Colonic mucosa (tissue), 4 donors: ENCODE results near the gene SERPINH1. TPM values are rescaled to one million over a fixed set of nuclear protein-coding genes. Genes with fewer than 3 reads are reported as not detected.
A peak's percentile ranks its signal among the peaks of the same experiment; 100 is the strongest.

ENCODE experiments used
- DNase-seq: peaks from one replicate; pipeline ENCODE4 v3.0.0-alpha.2; 2020
- H3K27ac ChIP-seq: fragments of 200-600 bp; one replicate; pipeline ENCODE4 v1.8.0; 2021
- H3K27me3 ChIP-seq: fragments of 200-600 bp; one replicate; pipeline ENCODE4 v1.8.0; 2021
- H3K36me3 ChIP-seq: fragments of 200-600 bp; one replicate; pipeline ENCODE4 v1.8.0; 2021
- H3K4me1 ChIP-seq: fragments of 200-600 bp; one replicate; pipeline ENCODE4 v1.8.0; 2021; ENCODE audit warnings: mild to moderate bottlenecking
- H3K4me3 ChIP-seq: fragments of 200-600 bp; one replicate; pipeline ENCODE4 v1.8.0; 2021
- H3K9ac ChIP-seq, 2 donors: one replicate each; pipeline ENCODE4 v1.7.0; 2013; ENCODE audit warnings: control low read depth in 2 of 2, low read depth in 2 of 2, low read length in 2 of 2
- H3K9me3 ChIP-seq: fragments of 200-600 bp; one replicate; pipeline ENCODE4 v1.8.0; 2021
- intact Hi-C: fragments of 100-400 bp; cut with DNase I; formaldehyde crosslinking; loops from one replicate; pipeline ENCODE4 v1.14.1; 2022
- total RNA-seq, 2 donors: library from RNA; stranded (reverse); fragmentation: NEBNext Ultra II Directional in 1 of 2; extraction: Animal tissue kit (Norgen Biotek cat#: 25700) in 1 of 2; gene quantifications; one replicate each; pipeline ENCODE4 v1.2.1, GENCODE V29; 2021
- TF ChIP-seq, protein P1 (sequence below): fragments of 200-600 bp; IDR thresholded peaks from one replicate; pipeline ENCODE4 v1.8.0; 2022; ENCODE audit warnings: antibody characterized with exemption, mild to moderate bottlenecking
- donor health status: healthy.
- donor health status: DM: no; HTN: no; CAD: no.
- donor health status: DM: no; HTN: no; CAD: no.

The SERPINH1 gene
- total RNA-seq, 2 donors from 2014 or later = 66.3 to 136 TPM

DNA sequence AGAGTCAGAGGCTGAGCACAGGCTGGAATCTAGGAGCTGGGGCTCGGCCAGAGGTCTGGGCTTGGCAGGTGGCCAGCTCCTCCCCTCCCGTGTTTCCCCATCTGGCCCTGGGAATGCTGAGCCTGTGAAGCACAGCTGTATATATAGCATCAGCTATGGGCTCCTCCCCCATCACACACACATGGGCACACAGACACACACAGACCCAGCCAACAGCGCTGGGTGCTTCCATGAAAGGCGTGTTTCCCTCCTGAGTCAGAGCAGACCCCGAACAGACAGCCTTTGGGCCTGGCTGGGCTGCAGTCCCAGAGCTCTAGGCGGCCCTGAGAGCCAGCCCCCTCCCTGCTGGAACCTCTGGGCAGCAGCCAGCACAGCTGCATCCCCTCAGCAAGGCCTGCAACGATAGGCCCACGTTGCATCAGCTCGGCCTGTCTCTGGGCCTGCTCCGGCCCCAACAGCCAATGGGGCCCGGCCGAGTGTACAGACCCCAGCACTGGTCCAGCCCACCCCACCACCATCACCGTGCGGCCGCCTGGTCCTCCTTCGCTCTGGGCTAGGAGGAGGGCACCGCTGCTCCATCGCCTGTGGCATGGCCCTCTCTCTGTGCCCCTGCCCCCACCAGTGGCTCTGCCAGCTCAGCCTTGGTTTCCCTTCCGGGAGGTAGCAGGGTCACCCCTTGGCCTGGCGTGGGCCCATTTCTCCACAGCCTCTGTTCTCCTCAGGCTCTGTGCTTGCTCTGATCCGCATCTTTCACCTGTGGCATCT is 7.6 kb upstream of the SERPINH1 start:
- TF ChIP-seq, protein P1, sequence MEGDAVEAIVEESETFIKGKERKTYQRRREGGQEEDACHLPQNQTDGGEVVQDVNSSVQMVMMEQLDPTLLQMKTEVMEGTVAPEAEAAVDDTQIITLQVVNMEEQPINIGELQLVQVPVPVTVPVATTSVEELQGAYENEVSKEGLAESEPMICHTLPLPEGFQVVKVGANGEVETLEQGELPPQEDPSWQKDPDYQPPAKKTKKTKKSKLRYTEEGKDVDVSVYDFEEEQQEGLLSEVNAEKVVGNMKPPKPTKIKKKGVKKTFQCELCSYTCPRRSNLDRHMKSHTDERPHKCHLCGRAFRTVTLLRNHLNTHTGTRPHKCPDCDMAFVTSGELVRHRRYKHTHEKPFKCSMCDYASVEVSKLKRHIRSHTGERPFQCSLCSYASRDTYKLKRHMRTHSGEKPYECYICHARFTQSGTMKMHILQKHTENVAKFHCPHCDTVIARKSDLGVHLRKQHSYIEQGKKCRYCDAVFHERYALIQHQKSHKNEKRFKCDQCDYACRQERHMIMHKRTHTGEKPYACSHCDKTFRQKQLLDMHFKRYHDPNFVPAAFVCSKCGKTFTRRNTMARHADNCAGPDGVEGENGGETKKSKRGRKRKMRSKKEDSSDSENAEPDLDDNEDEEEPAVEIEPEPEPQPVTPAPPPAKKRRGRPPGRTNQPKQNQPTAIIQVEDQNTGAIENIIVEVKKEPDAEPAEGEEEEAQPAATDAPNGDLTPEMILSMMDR = no peak
- no peaks in the 10 kb centered on the region for H3K27me3 ChIP-seq
- H3K9me3 ChIP-seq = no peaks in the 10 kb centered on the region
- H3K4me3 ChIP-seq = no peak overlapping the region
- H3K27ac ChIP-seq = peak overlapping the region; percentile 77
- H3K9ac ChIP-seq = no peak overlapping the region
- no peaks in the 10 kb centered on the region for H3K4me1 ChIP-seq
- DNase-seq = peak; percentile 72
- no peaks in the 10 kb centered on the region for H3K36me3 ChIP-seq
- intact Hi-C loops = no loop called here

DNA sequence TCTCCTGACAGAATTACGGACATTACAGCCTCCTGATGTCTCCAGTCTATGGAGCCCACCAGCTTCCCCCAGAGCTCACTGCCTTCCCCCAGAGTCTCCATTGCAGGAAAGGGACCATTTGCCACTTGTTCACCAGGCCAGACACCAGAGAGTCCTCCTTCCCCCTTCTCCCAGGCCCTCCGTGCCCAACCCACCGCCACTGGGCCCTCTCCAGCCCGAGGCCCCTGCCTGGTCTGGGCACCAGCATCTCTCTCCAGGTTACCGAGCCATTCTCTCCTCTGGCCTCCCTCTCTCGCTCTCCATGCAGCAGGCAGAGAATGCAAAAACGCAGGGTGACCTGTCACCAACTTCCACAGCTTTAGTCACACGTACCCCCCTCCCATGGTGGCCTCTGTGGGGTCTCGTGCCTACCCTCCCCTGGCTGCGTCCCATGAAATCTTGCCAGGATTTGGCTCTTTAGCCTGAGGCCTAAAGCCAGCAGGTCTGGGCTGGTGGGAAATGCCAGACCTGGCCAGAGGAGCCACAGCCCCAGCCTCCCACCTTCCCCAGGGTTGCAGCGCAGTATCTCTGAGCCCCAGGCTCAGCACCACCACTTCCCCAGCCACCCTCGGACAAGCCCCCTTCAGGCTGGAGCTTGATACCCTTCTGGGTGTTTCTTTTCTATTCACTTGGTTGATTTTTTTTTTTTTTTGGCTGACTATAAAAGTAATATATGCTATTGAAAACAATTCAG is 6.8 kb upstream of the SERPINH1 start:
- TF ChIP-seq, protein P1 = no peak
- Histone ChIP-seq H3K27me3 (no peaks in the 10 kb centered on the region), H3K9ac (no peak overlapping the region), H3K4me1 (no peaks in the 10 kb centered on the region), H3K36me3 (no peaks in the 10 kb centered on the region), H3K4me3 (no peak overlapping the region), H3K9me3 (no peaks in the 10 kb centered on the region), H3K27ac (peak overlapping the region; percentile 77)
- intact Hi-C loops = no loop called here
- DNase-seq = no peak

DNA sequence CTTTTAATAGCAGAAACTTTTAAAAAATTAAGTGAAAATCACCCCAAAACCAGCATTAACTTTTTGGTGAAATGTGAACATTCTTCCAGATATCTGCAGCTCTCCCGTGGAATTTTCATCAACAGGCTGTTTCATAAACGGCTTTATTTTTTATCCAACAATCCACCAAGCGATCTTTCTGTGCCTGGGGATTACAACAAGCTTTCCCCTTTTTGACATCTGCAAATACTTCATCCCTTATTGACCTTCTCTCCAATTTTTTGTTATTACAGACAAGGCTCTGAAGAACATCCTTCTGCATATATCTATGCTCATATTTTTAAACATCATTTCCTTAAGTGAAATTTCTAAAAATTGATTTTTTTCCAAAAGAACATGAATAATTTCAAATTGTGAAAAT is 5.8 kb upstream of the SERPINH1 start:
- Histone ChIP-seq H3K27ac (no peak overlapping the region), H3K9ac (no peak overlapping the region), H3K36me3 (no peaks in the 10 kb centered on the region), H3K27me3 (no peaks in the 10 kb centered on the region), H3K4me1 (no peaks in the 10 kb centered on the region), H3K4me3 (no peak overlapping the region), H3K9me3 (no peaks in the 10 kb centered on the region)
- DNase-seq = no peak
- TF ChIP-seq, protein P1 = no peak
- intact Hi-C loops = no loop called here

GRCh38 chr11:75557666-75558494 is 4.2 kb upstream of the SERPINH1 start:
- Histone ChIP-seq H3K27me3 (no peaks in the 10 kb centered on the region), H3K9ac (peak overlapping the region in 1 of 2 donors; percentile 68), H3K36me3 (no peaks in the 10 kb centered on the region), H3K4me3 (no peak overlapping the region), H3K4me1 (peaks cover 3% of the 10 kb centered on the region), H3K27ac (peak overlapping the region; percentile 79), H3K9me3 (no peaks in the 10 kb centered on the region)
- intact Hi-C loops = no loop called here
- no peak for DNase-seq
- TF ChIP-seq, protein P1 = no peak
